Lower lobe of right lung (tissue), 2 donors: ENCODE data around the gene EIF1B. TPM values are rescaled to one million over a fixed set of nuclear protein-coding genes. Genes with fewer than 3 reads are reported as not detected.

Source experiments
- ATAC-seq, 2 donors: fragments of 200-7000 bp; cut with Tn5 transposase; one replicate each; pipeline ENCODE4 v1.9.1; 2020 to 2022; ENCODE audit warnings: mild to moderate bottlenecking in 2 of 2, moderate library complexity in 2 of 2
- DNase-seq: peaks from one replicate; pipeline ENCODE4 v3.0.0-alpha.2; 2020
- H3K27ac ChIP-seq: fragments of 200-600 bp; one replicate; pipeline ENCODE4 v1.8.0; 2022
- H3K27me3 ChIP-seq: fragments of 200-600 bp; one replicate; pipeline ENCODE4 v1.8.0; 2022; ENCODE audit warnings: low read depth
- H3K36me3 ChIP-seq: fragments of 200-600 bp; one replicate; pipeline ENCODE4 v1.8.0; 2022; ENCODE audit warnings: mild to moderate bottlenecking
- H3K4me1 ChIP-seq: fragments of 200-600 bp; one replicate; pipeline ENCODE4 v1.8.0; 2022
- H3K4me3 ChIP-seq: fragments of 200-600 bp; one replicate; pipeline ENCODE4 v1.8.0; 2022; ENCODE audit warnings: mild to moderate bottlenecking
- H3K9me3 ChIP-seq: fragments of 200-600 bp; one replicate; pipeline ENCODE4 v1.8.0; 2022
- intact Hi-C: fragments of 100-400 bp; cut with DNase I; formaldehyde crosslinking; loops from one replicate; pipeline ENCODE4 v1.11.0; 2022
- total RNA-seq: library from RNA; stranded (reverse); fragmentation: NEBNext Ultra II Directional; extraction: Animal tissue kit (Norgen Biotek cat#: 25700); gene quantifications from one replicate; pipeline ENCODE4 v1.2.1, GENCODE V29; 2021
- TF ChIP-seq, protein P1 (sequence below): fragments of 200-600 bp; IDR thresholded peaks from one replicate; pipeline ENCODE4 v1.8.0; 2022; ENCODE audit warnings: antibody characterized with exemption, mild to moderate bottlenecking
- donor health status: DM: no; HTN: yes; CAD: no; lungs with severe emphysema.

Gene EIF1B
- total RNA-seq, 1 donor from 2014 or later = 55.5 TPM

DNA sequence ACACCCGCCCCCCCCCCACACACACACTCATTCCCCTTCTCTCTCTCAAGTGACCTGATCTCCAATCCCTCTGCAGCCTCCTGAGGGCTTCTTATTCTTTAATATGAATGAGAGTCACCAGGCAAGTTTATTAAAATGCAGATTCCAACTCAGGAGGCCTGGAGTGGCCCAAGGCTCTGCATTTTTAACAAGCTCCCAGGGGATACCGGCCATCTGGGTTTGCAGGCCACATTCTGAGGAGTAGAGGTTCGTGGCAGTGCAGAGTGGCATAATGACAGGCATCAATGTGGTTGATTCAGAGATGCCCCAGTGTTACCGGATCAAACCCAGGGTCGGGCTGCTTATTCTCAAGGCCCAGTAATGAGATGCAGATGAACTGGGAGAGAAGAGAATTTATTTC lies 18.9 kb downstream of the EIF1B start:
- H3K27ac ChIP-seq = no peak overlapping the region
- ATAC-seq (no peak), DNase-seq (no peak)
- TF ChIP-seq, protein P1, sequence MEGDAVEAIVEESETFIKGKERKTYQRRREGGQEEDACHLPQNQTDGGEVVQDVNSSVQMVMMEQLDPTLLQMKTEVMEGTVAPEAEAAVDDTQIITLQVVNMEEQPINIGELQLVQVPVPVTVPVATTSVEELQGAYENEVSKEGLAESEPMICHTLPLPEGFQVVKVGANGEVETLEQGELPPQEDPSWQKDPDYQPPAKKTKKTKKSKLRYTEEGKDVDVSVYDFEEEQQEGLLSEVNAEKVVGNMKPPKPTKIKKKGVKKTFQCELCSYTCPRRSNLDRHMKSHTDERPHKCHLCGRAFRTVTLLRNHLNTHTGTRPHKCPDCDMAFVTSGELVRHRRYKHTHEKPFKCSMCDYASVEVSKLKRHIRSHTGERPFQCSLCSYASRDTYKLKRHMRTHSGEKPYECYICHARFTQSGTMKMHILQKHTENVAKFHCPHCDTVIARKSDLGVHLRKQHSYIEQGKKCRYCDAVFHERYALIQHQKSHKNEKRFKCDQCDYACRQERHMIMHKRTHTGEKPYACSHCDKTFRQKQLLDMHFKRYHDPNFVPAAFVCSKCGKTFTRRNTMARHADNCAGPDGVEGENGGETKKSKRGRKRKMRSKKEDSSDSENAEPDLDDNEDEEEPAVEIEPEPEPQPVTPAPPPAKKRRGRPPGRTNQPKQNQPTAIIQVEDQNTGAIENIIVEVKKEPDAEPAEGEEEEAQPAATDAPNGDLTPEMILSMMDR = no peak
- H3K9me3 ChIP-seq = no peaks in the 10 kb centered on the region
- no peaks in the 10 kb centered on the region for H3K27me3 ChIP-seq
- intact Hi-C loops = no loop called here
- no peak overlapping the region for H3K4me3 ChIP-seq
- H3K36me3 ChIP-seq = no peaks in the 10 kb centered on the region
- H3K4me1 ChIP-seq = no peaks in the 10 kb centered on the region

DNA sequence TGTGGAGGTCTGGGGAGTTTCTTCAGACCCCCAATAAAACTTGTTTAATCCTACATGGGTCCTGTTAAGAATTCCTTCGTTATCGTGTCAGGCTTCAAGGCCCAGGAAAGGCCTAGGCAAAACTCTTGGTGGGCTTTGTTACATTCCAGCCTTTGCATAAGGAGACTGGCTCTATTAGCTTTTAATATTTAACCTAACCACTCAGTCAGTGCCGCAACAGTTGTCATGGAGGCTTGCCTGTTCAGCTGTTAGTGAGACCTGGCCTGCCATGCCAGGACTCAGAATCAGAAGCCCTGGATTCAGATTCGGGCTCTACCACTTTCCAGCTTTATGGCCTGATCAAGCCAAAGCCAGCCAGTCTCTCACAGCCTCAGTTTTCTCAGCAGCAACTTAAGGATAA lies 19.6 kb downstream of the EIF1B start:
- Histone ChIP-seq H3K36me3 (no peaks in the 10 kb centered on the region), H3K9me3 (no peaks in the 10 kb centered on the region), H3K4me3 (no peak overlapping the region), H3K27me3 (no peaks in the 10 kb centered on the region), H3K4me1 (no peaks in the 10 kb centered on the region), H3K27ac (no peak overlapping the region)
- ATAC-seq (no peak), DNase-seq (no peak)
- intact Hi-C loops = no loop called here
- TF ChIP-seq, protein P1 = no peak

DNA sequence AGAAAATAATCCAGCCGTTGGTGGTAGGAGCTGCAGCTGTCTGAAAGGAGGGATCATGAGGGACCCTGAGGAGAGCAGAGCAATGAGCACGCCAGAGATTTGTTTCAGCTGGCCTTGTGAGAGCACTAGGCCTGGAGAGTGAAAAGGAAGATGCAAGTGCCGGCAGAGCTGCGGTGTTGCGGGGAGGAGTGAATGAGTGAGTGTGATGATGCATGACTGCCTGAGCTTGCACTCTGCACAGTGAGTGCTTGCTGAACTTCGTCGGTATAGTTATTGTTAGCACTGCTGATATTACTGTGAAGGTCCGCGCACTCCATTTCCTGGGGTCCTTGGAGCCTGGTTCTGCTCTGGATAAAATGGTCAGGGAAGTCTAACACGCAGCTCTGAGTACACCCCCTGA lies 23.2 kb downstream of the EIF1B start:
- H3K4me1 ChIP-seq = no peaks in the 10 kb centered on the region
- no peaks in the 10 kb centered on the region for H3K36me3 ChIP-seq
- H3K9me3 ChIP-seq = no peaks in the 10 kb centered on the region
- TF ChIP-seq, protein P1 = no peak
- intact Hi-C loops = no loop called here
- DNase-seq (no peak), ATAC-seq (no peak)
- H3K27me3 ChIP-seq = no peaks in the 10 kb centered on the region
- H3K27ac ChIP-seq = no peak overlapping the region
- no peak overlapping the region for H3K4me3 ChIP-seq

DNA sequence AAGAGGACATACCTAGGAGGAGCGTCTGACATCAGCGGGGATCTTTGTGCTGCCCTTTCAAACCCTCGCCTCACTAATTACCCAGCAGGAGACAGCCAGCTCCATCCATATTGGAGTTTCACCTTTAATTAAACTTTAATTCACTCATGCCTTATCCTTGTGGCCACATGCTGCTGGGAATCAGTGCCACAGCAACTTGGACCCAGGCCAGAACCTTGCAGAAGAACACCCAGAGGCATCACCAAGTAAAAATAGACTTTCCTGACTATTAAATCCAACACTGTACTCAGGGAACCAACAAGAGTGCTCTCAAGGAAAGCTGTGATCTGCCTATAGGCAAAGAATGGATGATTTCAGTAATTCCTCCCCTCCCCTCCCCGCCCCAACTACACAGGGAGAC lies 23.9 kb downstream of the EIF1B start:
- H3K9me3 ChIP-seq = no peaks in the 10 kb centered on the region
- ATAC-seq (no peak), DNase-seq (no peak)
- TF ChIP-seq, protein P1 = no peak
- H3K27ac ChIP-seq = no peak overlapping the region
- no peaks in the 10 kb centered on the region for H3K36me3 ChIP-seq
- no peaks in the 10 kb centered on the region for H3K4me1 ChIP-seq
- H3K4me3 ChIP-seq = no peak overlapping the region
- H3K27me3 ChIP-seq = no peaks in the 10 kb centered on the region
- intact Hi-C loops = no loop called here

DNA sequence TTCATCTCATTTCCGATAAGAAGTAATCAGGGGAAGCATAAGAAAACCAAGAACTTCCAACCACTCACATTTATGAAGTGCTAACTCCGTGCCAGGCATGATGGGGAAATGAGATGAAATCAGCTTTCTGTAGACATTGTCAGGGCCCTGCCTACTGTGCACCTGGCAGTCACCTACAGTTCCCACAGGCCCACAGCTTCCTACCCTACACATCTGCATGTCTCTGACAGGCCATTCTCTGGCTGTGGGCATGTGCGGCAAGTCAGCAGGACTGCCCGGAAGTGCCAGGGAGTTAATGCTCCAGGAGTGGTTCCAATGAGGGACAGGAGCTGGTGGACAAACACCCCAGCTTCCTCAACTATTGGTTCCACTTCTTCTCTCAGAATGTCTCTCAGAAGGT lies 24.3 kb downstream of the EIF1B start:
- TF ChIP-seq, protein P1 = no peak
- Histone ChIP-seq H3K27ac (no peak overlapping the region), H3K4me3 (no peak overlapping the region), H3K4me1 (no peaks in the 10 kb centered on the region), H3K9me3 (no peaks in the 10 kb centered on the region), H3K27me3 (no peaks in the 10 kb centered on the region), H3K36me3 (no peaks in the 10 kb centered on the region)
- intact Hi-C loops = no loop called here
- DNase-seq = no peak
- ATAC-seq = no peak

DNA sequence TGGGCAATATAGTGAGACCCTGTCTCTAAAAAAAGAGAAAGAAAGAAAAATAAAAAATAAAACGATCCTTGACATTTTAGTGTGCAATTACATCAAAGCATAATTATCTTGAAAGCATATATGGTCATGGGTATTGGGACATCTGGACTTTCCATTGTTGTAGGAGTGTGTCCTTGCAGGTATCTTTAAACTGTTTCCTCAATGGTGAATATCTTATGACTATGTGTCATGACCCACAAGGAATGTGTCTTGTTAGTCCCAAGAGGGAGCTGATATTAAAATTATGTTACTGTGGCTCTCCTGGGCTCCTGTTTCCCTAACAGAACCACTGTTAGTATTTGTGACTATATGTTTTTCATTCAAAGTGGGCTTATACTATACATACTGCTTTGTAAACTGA lies 26.6 kb downstream of the EIF1B start:
- no peaks in the 10 kb centered on the region for H3K27me3 ChIP-seq
- DNase-seq = no peak
- no peaks in the 10 kb centered on the region for H3K9me3 ChIP-seq
- no peak for ATAC-seq
- no peaks in the 10 kb centered on the region for H3K4me1 ChIP-seq
- TF ChIP-seq, protein P1 = no peak
- H3K4me3 ChIP-seq = no peak overlapping the region
- no peak overlapping the region for H3K27ac ChIP-seq
- H3K36me3 ChIP-seq = no peaks in the 10 kb centered on the region
- intact Hi-C loops = no loop called here
